Esophagus muscularis mucosa (tissue), 3 donors: ENCODE data around the gene RAB11FIP2.

ENCODE experiments used
- CTCF ChIP-seq, 3 experiments: fragments of 200-600 bp in 2 of 3; fragments of 450-650 bp in 1 of 3; sonication (generic) in 2 of 3; IDR thresholded peaks; one replicate each; pipeline ENCODE4 v1.5.1; 2017 to 2019; ENCODE audit warnings: antibody characterized with exemption in 3 of 3, mild to moderate bottlenecking in 2 of 3, moderate library complexity in 1 of 3
- POLR2A ChIP-seq: fragments of 450-650 bp; IDR thresholded peaks from one replicate; pipeline ENCODE4 v1.6.1; 2017; ENCODE audit warnings: antibody characterized with exemption, moderate library complexity, mild to moderate bottlenecking, low read depth
- POLR2AphosphoS5 ChIP-seq, 2 donors: sonication (generic); formaldehyde crosslinking; IDR thresholded peaks; one replicate each; pipeline ENCODE4 v1.6.1; 2017; ENCODE audit warnings: antibody characterized with exemption in 2 of 2

DNA sequence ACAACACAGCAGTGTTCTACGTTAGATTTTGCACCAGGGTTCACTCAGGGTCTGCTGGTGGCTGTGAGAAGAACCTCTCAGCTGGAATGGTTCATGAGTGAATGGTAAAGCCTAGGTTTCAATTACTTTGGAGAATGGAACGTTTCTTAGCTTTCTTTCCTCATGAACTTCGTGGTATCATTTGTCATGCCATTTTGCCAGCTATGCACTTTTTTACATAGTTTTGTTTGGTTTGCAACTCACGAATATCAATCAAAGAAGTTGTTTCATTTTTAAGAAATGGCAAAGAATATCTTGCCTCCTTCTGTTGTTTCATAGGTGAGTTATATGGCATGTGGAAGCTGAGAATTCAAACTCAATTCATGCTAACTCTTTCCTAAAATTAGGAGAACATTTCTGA, 34.1 kb upstream of the RAB11FIP2 start:
- TF ChIP-seq CTCF (IDR thresholded peaks at IDR 0.05) (no peak), POLR2A (no peak), POLR2AphosphoS5 (IDR thresholded peaks at IDR 0.05) (no peak)
